ENCODE measurements around the gene DCLK2.

Gene DCLK2

GRCh38 chr4:150123087-150123486 lies 44.8 kb downstream of the DCLK2 start:
- no peak for DNase-seq

DNA sequence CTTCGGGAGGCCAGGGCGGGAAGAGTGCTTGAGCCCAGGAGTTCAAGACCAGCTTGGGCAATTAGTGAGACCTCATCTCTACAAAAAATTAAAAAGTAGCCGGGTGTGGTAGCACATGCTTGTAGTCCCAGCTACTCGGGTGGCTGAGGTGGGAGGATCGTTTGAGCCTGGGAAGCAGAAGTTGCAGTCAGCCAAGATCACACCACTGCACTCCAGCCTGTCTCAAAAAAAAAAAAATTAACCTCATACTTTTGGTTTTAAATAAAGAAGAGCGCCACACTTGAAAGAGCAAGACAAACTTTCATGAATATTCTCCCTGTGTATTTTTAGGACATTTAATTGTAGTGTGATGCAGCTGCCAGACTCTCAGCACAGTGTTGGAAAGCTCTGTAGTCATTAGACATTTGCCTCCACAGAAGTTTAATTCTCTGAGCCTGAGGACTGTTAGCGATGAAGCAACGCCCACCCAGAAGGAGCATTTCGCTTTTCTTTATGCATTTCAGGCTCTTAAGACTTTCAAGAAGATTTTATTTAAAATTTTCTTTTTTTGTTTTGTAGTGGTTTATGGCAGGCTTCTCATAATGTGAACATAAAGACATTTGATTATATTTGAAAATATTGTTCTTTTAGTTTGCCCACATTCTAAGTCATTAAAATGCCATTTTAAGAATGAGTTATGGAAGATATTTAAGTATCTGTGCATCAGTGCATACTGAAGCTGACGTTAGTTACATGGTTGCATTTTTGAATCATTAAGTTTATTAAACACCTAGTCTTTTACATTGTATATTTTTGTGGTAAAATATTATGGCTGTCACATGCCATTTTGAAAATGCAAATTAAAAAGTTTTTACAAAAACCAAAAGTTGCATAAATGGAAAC lies 45.8 kb downstream of the DCLK2 start:
- DNase-seq, result no peak

DNA sequence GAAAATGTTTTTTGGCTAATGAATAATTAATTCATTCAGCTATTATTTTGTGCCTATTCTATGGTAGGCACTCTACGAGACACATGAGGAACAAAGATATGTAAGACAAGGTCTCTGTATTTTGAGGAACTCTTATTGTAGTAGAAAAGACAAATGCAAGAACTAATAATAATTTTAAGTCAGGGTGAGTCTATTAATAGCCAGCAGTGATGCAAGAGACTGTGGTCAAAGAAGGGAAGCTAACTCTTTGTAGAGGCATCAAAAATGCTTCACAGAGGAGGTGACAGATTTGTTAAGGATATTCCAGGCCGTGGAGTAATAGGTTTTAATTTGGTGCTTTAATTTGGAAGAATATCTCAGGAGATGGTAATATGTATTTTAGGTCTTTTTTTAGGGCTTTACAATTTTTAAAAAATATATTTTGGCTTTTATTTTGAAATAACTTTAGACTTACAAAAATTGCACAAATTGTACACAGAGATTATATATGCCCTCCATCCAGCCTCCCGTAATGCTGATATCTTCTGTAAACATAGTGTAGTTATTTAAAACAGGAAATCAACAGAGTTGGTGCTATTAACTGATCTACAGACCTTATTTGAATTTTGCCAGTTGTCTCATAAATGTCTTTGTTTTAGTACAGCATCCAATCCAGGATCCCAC lies 48.1 kb downstream of the DCLK2 start:
- no peak for DNase-seq

DNA sequence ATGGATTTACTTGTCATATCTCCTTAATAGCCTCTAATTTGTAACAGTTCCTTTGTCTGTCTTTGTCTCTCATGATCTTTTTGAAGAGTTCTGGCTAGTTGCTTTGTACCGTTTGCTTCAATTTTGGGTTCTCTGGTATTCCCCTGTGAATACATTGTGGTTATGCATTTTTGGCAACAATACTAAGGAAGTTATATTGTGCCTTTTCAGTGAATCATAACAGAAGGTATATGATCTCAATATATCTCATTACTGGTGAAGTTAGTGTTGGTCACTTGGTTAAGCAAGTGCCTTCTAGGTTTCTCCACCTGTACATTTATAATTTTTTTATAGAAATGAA lies 48.6 kb downstream of the DCLK2 start:
- no peak for DNase-seq

DNA sequence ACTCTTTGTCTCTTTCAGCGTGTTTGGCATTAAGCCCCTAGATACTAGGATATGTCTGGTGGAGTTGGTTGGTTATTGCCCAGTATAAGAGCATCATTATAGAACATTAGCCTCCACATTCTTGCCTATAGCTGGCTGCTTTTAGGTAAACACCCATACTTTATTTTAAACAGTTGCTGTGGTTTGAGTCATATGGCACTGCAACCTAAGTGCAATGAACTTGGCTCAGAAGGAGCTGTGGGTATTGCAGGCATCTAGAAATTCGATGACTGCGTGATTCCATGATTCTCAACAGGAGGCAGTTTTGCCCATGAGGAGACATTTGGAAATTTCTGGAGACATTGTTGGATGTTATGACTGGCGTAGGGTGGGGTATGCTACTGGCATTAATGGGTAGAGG lies 49.5 kb downstream of the DCLK2 start:
- DNase-seq, result no peak

- DNase-seq, result no peak
Observed at GRCh38 chr4:150130933-150131332, 52.7 kb downstream of the DCLK2 start.

DNA sequence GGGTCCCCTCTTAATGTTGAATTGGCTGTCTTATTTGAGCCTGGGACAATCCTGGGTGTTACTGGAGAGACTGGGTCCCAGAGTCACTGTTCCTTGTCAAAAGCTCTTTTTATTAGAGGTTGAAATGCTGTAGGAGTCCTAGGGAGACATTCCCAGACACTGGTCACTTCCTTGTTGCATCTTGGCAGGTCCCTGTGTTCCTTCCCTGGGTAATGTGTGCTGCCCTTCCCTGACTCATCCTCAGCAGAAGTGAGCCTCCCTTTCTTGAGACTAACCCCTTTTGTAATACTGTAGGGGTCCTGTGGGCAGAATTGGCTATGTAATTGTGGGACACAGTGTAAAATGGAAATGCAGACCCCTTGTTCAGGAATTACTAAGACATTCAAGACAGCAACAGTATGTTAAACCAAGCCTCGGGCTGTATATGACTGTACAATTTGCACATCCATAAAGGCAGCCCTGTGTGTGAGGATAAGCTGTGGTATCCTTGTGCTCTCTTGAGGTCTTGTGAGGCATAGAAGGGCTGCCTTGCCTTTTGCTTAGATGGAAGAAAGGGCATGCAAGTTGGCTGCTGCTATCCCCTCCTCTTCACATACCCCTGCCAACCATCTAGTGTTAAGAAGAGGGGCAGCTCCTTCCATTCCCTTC lies 53.5 kb downstream of the DCLK2 start:
- no peak for DNase-seq

- DNase-seq, result no peak
Observed at GRCh38 chr4:150133605-150134004, 55.4 kb downstream of the DCLK2 start.

DNA sequence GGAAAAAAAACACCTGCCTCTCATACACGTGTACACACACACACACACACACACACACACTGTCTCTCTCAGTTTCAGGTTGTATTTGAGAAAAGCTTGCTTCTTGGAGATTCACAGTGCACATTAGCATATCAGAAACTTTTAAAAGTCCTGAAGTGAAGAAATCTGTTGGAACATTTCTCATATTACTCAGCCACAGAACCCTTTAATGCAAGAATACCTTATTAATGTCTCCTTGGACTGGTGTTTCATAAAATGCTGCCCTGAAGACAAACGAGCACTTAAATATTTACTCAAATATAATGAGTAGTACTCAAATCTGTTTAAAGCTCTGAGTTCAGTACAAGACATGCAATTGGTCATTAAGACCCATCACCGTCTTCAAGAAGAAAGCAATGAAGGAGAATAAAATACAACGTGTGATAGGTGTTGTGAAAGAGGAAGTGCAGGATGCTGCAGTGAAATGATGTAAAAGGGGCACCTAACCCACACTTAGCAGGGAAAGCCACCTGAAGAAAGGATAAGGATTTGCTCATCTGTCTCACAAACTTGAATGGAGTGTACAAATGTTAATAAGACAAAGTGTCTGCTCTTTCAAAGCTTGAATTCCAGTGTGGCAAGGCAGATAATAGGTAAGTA lies 57.0 kb downstream of the DCLK2 start:
- no peak for DNase-seq

GRCh38 chr4:150136036-150136435 lies 57.8 kb downstream of the DCLK2 start:
- DNase-seq, result no peak

DNA sequence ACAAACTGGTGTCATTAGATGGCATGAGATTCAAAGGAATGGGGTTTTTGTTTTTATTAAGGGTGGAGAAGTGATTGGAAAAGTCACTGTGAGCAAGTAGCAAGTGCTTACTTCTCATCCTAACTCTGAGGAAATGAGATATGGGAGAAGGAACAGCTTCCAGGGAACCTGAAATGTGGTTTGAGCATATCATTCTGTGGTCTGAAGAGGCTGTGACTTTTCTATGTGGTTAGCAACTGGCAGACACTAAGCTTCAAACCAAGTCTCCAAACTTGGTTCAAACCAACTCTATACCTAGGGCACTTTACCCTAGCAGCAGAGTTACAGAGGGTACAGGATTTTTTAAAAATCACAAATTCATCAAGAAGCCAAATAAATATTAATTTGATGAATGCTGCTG lies 58.2 kb downstream of the DCLK2 start:
- no peak for DNase-seq

- DNase-seq, result no peak
Observed at GRCh38 chr4:150139297-150139865, 61.1 kb downstream of the DCLK2 start.

DNA sequence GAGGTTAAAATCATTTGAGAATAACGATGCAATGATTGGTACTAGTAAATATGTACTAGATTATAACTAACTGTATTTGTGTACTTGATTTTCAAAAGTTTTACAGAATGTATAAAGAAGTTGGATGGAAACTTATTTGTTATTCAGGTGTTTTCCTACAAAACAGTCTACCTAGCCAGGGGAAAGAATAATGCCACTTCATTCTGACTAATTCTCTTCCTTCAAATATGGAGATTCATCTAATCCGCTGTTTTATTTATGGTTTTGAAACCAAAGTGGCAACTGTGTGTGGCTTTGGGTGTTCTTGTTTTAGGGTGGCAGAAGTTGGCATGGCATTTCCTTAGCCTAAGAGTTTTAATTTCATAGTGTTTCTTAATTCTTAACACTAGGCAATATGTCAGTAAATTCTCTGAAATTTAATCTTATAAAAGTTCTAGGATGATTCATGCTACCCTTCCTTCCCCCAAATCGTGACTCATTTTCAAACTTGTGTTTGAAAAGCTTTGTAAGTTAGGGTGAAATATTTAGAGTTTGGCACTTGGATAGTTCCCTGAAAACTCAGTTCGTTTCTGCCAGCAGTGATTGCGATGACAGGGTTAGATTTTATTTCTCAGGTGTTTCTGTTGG lies 62.6 kb downstream of the DCLK2 start:
- DNase-seq, result no peak

DNA sequence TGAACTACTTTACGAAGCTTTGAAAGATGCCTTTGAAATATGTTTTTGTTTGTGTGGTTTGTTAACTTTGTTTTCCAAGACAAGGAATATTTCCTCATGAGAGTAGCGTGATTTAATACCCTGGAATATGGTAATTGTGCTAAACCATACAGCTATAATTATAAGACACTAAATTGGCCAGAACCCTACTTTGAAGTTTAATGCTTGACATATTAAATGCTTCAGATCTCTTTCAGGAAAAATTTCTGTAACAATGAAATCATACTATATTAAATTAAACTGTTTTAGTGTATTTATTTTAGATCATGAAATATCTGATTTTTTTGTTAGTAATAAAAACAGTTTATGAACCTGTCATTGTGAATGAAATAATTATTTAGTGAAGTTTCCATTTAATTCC lies 63.5 kb downstream of the DCLK2 start:
- DNase-seq, result no peak

- no peak for DNase-seq
Observed at GRCh38 chr4:150142831-150143230, 64.6 kb downstream of the DCLK2 start.

DNA sequence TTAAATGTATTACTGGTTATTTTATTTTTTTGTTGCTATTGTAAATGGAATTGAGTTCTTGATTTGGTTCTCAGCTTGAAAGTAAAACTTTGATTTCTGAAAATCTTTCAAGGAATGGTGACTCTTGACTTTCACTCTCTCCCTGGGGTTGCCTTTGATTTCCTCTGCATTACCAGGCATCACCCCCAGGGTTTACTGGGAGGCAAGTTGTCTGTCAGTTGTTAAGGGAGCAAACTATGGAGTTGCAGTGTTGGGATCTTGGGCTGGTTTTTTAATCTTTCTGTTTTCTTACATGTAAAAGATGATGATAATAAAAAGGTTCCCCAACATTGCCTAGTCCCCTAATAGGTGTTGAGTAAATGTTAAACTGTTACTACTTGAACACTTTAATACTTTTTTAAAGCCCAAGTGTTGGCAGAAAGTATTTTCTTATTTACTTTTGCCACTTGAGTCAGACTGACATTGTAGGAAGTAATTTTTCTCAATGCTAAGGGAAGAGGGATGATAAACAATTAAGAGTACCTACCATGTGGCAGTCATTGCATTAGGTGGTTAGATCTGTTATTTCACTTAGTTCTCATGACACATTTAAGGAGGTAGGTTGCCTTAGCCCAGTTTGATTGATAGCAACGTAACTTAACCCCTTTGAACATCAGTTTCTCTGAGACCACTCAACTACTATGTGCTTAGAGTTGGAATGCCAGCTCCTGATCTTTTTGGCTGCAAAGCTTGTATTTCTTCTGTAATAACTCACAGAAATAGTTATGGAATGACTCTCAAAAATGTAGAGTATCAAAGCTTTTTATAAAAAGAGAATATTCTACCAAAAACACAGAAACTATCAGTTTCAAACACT lies 67.1 kb downstream of the DCLK2 start:
- DNase-seq, result no peak

DNA sequence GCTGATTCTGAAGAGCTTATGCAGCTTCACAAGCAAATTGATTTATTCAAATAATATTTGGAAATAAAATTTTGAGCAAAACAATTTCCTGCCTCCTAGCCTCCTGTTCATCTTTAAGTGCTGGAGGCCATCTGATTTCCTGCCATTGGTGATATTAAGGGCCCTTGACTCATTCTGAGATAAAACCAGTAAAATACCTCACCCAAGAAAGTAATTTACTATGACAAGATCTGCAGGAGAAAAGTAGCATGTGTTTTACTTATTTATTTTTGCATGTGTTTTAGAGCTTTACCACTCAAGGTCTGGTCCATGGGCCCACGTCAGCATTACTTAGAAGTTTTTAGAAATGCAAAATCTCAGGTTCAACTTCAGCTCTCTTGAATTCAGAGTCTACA lies 67.7 kb downstream of the DCLK2 start:
- no peak for DNase-seq

GRCh38 chr4:150149381-150149780 lies 71.1 kb downstream of the DCLK2 start:
- DNase-seq, result no peak

DNA sequence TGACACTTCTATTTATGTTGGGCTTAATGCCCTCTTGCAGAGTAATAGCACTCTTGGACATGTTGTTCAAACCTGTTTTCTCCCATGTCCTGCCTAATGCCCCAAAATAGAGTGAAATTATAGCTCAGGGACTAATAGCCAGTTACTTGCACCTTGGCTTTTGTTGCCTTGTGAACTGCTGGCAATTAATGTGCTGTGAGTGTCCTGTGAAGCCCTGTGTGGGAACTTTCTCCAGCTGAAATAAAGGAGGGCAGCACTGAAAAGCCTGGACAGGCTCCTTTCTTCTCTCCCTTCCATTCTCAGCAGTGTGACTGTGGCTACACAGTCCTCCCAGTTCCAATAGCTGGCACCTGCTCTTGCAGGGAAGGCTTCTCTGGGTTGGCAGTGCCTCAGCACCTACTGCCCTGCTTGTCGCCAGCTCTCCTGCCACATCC lies 72.4 kb downstream of the DCLK2 start:
- DNase-seq, result no peak

DNA sequence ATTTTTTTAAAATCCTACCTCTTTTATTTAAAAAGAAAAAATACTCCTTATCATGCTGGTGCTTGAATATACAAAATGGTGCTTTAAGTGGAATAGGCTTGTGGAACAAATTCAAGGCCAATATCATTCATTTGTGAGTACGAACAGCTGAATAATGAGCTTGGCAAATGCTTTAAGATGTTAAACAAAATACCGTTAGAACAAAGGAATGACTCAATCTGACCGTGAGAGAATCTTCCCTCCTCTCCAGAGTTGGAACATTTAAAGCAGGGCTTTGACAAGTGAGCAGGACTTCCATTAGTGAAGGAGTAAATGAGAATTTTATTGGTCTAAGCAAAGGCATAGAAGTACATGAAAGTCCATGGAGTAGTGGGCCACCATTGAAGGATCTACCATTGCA lies 74.5 kb downstream of the DCLK2 start:
- DNase-seq, result no peak

- DNase-seq, result no peak
Observed at GRCh38 chr4:150155391-150155790, 77.1 kb downstream of the DCLK2 start.

GRCh38 chr4:150156543-150156942 lies 78.3 kb downstream of the DCLK2 start:
- no peak for DNase-seq

All from GOT3 (cell line).